Heart left ventricle (tissue), 16 donors: Measurements from ENCODE around the gene FBXL17. TPM values are rescaled to one million over a fixed set of nuclear protein-coding genes. Genes with fewer than 3 reads are reported as not detected.

ENCODE experiments used
- ATAC-seq, 4 donors: fragments of 200-7000 bp; cut with Tn5 transposase; one replicate each; pipeline ENCODE4 v1.9.1; 2020 to 2022; ENCODE audit warnings: moderate library complexity in 4 of 4, mild to moderate bottlenecking in 3 of 4, moderate number of reproducible peaks in 1 of 4
- DNase-seq, 5 donors: peaks; one replicate each; pipeline ENCODE4 v3.0.0-alpha.2; 2020
- H3K27ac ChIP-seq, 12 donors: fragments of 200-600 bp; sonication (generic) in 4 of 12; one replicate each; pipeline versions ENCODE4 v1.5.0 to v1.8.0; 2016 to 2022; ENCODE audit warnings: mild to moderate bottlenecking in 2 of 12
- H3K27me3 ChIP-seq, 9 donors: fragments of 200-600 bp; sonication (generic) in 2 of 9; one replicate each; pipeline versions ENCODE4 v1.5.1 to v1.8.0; 2016 to 2022; ENCODE audit warnings: mild to moderate bottlenecking in 3 of 9
- H3K36me3 ChIP-seq, 9 donors: fragments of 200-600 bp; sonication (generic) in 2 of 9; one replicate each; pipeline versions ENCODE4 v1.5.0 to v1.8.0; 2018 to 2022; ENCODE audit warnings: mild to moderate bottlenecking in 2 of 9
- H3K4me1 ChIP-seq, 12 donors: fragments of 200-600 bp; sonication (generic) in 4 of 12; one replicate each; pipeline versions ENCODE4 v1.5.0 to v1.8.0; 2016 to 2022; ENCODE audit warnings: mild to moderate bottlenecking in 3 of 12
- H3K4me3 ChIP-seq, 12 donors: fragments of 200-600 bp; sonication (generic) in 4 of 12; one replicate each; pipeline versions ENCODE4 v1.5.0 to v1.8.0; 2017 to 2022; ENCODE audit warnings: mild to moderate bottlenecking in 9 of 12, moderate library complexity in 4 of 12
- H3K9me3 ChIP-seq, 12 donors: fragments of 200-600 bp; sonication (generic) in 4 of 12; one replicate each; pipeline versions ENCODE4 v1.5.0 to v1.8.0; 2016 to 2022; ENCODE audit warnings: mild to moderate bottlenecking in 1 of 12
- POLR2A ChIP-seq, 2 donors: fragments of 450-650 bp; IDR thresholded peaks; one replicate each; pipeline ENCODE4 v1.6.1; 2017; ENCODE audit warnings: antibody characterized with exemption in 2 of 2, mild to moderate bottlenecking in 2 of 2, moderate library complexity in 2 of 2
- WGBS, 4 donors: extraction: QIAGEN DNeasy Blood & Tissue Kit in 2 of 4; methylation state at CpG; one replicate each; pipeline versions ENCODE4 v1.1.5 to v1.1.7; 2013 to 2018; 5-methylcytosine and 5-hydroxymethylcytosine counted together
- intact Hi-C, 10 donors: fragments of 100-400 bp; cut with DNase I; formaldehyde crosslinking; loops; one replicate each; pipeline versions ENCODE4 v1.11.1 to v1.14.2; 2022
- polyA plus RNA-seq, 2 donors: library from polyadenylated mRNA; stranded (reverse); fragments of 200-250 nt; gene quantifications; one replicate each; pipeline ENCODE4 v1.2.3, GENCODE V29; 2013
- total RNA-seq, 9 donors: library from RNA; depleted of rRNA in 2 of 9; stranded (reverse); fragments of >200 nt in 2 of 9; fragmentation: NEBNext Ultra II Directional in 3 of 9; extraction: Animal tissue kit (Norgen Biotek cat#: 25700) in 3 of 9; gene quantifications; one replicate each; pipeline versions ENCODE4 v1.1.0 to v1.2.4, GENCODE V29; 2016 to 2023
- TF ChIP-seq, protein P1 (sequence below), 12 donors: fragments of 200-600 bp; sonication (generic) in 4 of 12; IDR thresholded peaks; one replicate each; pipeline versions ENCODE4 v1.5.0 to v1.8.0; 2018 to 2022; ENCODE audit warnings: antibody characterized with exemption in 12 of 12, mild to moderate bottlenecking in 5 of 12
- donor health status: ischemic (EF 13 %, LVEDD 7.1; RV severe dilation, severe dysfunction).
- donor health status: healthy with polysubstance abuse.
- donor health status: DM: no; HTN: yes; CAD: no.
- donor health status: DM: no; HTN: no; CAD: no.
- donor health status: ischemic (EF 25% LVEDD 6.9; RV normal size, moderate dysfunction).
- donor health status: ischemic (EF 25% LVEDD 5.7; RV mildly dilated, moderate dysfunction).
- donor health status: healthy.
- donor health status: DM: yes; HTN: yes; CAD: no.
- donor health status: ischemic (EF 35%, LVEDD 5.7; RV mildly dilated, moderate dysfunction).
- donor health status: nonischemic (EF 11% LVEDD 7.7; RV severe dilation, severe dysfunction).
- donor health status: DM: yes; HTN: yes; CAD: no.
- donor health status: PGD.
- donor health status: ischemic (EF 29% LVEDD 5.4; RV normal size, mild dysfunction).
- donor health status: nonischemic (EF 23%, LVEDD 6.1; RV moderate dilation, normal function).

Gene FBXL17
- total and polyA plus RNA-seq, 11 donors: 10.2 to 39.4 (median 33.1) TPM

DNA sequence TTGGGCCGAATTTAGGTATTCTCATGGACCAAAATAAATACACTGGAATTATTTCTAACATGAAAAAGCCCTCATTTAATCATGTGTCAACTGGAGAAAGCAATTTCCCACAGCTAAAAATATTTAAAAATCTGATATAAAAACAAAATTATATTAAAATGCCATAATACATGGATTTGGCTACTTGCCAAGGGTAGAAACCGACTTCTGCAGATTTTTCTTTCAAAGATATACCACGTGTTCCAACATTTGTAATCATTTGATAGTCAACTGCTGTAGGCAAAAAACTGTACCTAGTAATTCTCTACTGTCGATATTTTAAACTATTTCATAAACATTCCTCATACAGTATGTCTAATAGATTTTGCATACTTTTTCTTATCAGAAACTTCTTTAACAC lies 237.6 kb downstream of the FBXL17 start:
- intact Hi-C loops: no loop called here
- no peak overlapping the region for H3K4me3 ChIP-seq
- ATAC-seq (no peak), DNase-seq (no peak)
- H3K4me1 ChIP-seq: peaks cover 0 to 15% (median 0%) of the 10 kb centered on the region in 12 donors
- H3K9me3 ChIP-seq: no peaks in the 10 kb centered on the region
- H3K27ac ChIP-seq: no peak overlapping the region
- no peaks in the 10 kb centered on the region for H3K36me3 ChIP-seq
- no peaks in the 10 kb centered on the region for H3K27me3 ChIP-seq
- no peak for TF ChIP-seq POLR2A (IDR thresholded peaks at IDR 0.05)
- TF ChIP-seq, protein P1, sequence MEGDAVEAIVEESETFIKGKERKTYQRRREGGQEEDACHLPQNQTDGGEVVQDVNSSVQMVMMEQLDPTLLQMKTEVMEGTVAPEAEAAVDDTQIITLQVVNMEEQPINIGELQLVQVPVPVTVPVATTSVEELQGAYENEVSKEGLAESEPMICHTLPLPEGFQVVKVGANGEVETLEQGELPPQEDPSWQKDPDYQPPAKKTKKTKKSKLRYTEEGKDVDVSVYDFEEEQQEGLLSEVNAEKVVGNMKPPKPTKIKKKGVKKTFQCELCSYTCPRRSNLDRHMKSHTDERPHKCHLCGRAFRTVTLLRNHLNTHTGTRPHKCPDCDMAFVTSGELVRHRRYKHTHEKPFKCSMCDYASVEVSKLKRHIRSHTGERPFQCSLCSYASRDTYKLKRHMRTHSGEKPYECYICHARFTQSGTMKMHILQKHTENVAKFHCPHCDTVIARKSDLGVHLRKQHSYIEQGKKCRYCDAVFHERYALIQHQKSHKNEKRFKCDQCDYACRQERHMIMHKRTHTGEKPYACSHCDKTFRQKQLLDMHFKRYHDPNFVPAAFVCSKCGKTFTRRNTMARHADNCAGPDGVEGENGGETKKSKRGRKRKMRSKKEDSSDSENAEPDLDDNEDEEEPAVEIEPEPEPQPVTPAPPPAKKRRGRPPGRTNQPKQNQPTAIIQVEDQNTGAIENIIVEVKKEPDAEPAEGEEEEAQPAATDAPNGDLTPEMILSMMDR (IDR thresholded peaks at IDR 0.05): no peak
- 80 to 85% (median 83%) methylated on average over 4 of the region's 4 CpGs for WGBS, 4 donors

- H3K27me3 ChIP-seq: no peaks in the 10 kb centered on the region
- intact Hi-C loops: no loop called here
- no peak overlapping the region for H3K27ac ChIP-seq
- no peaks in the 10 kb centered on the region for H3K36me3 ChIP-seq
- no peak overlapping the region for H3K4me3 ChIP-seq
- no peaks in the 10 kb centered on the region for H3K9me3 ChIP-seq
- peaks cover 0 to 16% (median 0%) of the 10 kb centered on the region in 12 donors for H3K4me1 ChIP-seq
- ATAC-seq (no peak), DNase-seq (no peak)
- TF ChIP-seq, protein P1 (IDR thresholded peaks at IDR 0.05): no peak
- no peak for TF ChIP-seq POLR2A (IDR thresholded peaks at IDR 0.05)
These were observed 238.3 kb downstream of the FBXL17 start for GRCh38 chr5:108143581-108143980.

- Histone ChIP-seq H3K36me3 (no peaks in the 10 kb centered on the region), H3K4me3 (no peak overlapping the region), H3K9me3 (no peaks in the 10 kb centered on the region), H3K4me1 (peaks cover 0 to 16% (median 0%) of the 10 kb centered on the region in 12 donors), H3K27ac (no peak overlapping the region), H3K27me3 (no peaks in the 10 kb centered on the region)
- no peak for TF ChIP-seq POLR2A (IDR thresholded peaks at IDR 0.05)
- TF ChIP-seq, protein P1 (IDR thresholded peaks at IDR 0.05): no peak
- DNase-seq: no peak
- no peak for ATAC-seq
- intact Hi-C loops: no loop called here
- 87 to 92% (median 89%) methylated on average over 2 of the region's 2 CpGs for WGBS, 4 donors
These were observed 240.2 kb downstream of the FBXL17 start for GRCh38 chr5:108141676-108142075.

GRCh38 chr5:108136493-108136892 lies 245.4 kb downstream of the FBXL17 start:
- intact Hi-C loops: no loop called here
- no peak for DNase-seq
- TF ChIP-seq, protein P1 (IDR thresholded peaks at IDR 0.05): no peak
- TF ChIP-seq POLR2A (IDR thresholded peaks at IDR 0.05): no peak
- WGBS, 4 donors: 71 to 79% (median 75%) methylated on average over 2 of the region's 2 CpGs
- no peak for ATAC-seq
- H3K27ac ChIP-seq: no peak overlapping the region
- H3K4me1 ChIP-seq: peaks cover 0 to 9% (median 0%) of the 10 kb centered on the region in 12 donors
- no peaks in the 10 kb centered on the region for H3K36me3 ChIP-seq
- H3K27me3 ChIP-seq: no peaks in the 10 kb centered on the region
- no peak overlapping the region for H3K4me3 ChIP-seq
- H3K9me3 ChIP-seq: no peaks in the 10 kb centered on the region
